Ishikawa (cell line): ENCODE data around the gene GGACT.

Source experiments
- CEBPB ChIP-seq: IDR thresholded peaks from 2 replicates; pipeline ENCODE4 v1.6.1; 2012
- CREB1 ChIP-seq: IDR thresholded peaks from 2 replicates; pipeline ENCODE4 v1.6.1; 2012; ENCODE audit warnings: low read depth
- EGR1 ChIP-seq: IDR thresholded peaks from 2 replicates; pipeline ENCODE4 v1.6.1; 2012
- EP300 ChIP-seq: IDR thresholded peaks from 2 replicates; pipeline ENCODE4 v1.6.1; 2012; ENCODE audit warnings: borderline replicate concordance
- NFIC ChIP-seq: IDR thresholded peaks from 2 replicates; pipeline ENCODE4 v1.6.1; 2012
- RAD21 ChIP-seq: IDR thresholded peaks from 2 replicates; pipeline ENCODE4 v1.6.1; 2012; ENCODE audit warnings: low read depth
- REST ChIP-seq: IDR thresholded peaks from 2 replicates; pipeline ENCODE4 v1.6.1; 2012; ENCODE audit warnings: low read depth, mild to moderate bottlenecking
- TAF1 ChIP-seq: IDR thresholded peaks from 2 replicates; pipeline ENCODE4 v1.6.1; 2012; ENCODE audit warnings: low read depth, mild to moderate bottlenecking
- USF1 ChIP-seq: IDR thresholded peaks from 2 replicates; pipeline ENCODE4 v1.6.1; 2012
- YY1 ChIP-seq: IDR thresholded peaks from 2 replicates; pipeline ENCODE4 v1.6.1; 2012; ENCODE audit warnings: low read depth
- ZBTB7A ChIP-seq: IDR thresholded peaks from 2 replicates; pipeline ENCODE4 v1.6.1; 2012; ENCODE audit warnings: low read depth

- no peak for TF ChIP-seq TAF1
- TF ChIP-seq NFIC: no peak
- TF ChIP-seq REST: no peak
- TF ChIP-seq EP300: no peak
- no peak for TF ChIP-seq EGR1
- no peak for TF ChIP-seq CEBPB
- no peak for TF ChIP-seq RAD21
- no peak for TF ChIP-seq ZBTB7A
- no peak for TF ChIP-seq YY1
- no peak for TF ChIP-seq CREB1
- TF ChIP-seq USF1: no peak
Observed at GRCh38 chr13:100566543-100566942, 22.0 kb downstream of the GGACT start.
